Neural progenitor cell (in vitro differentiated cells): ENCODE measurements around the gene RASD1. TPM values are rescaled to one million over a fixed set of nuclear protein-coding genes. Genes with fewer than 3 reads are reported as not detected.

Source experiments
- DNase-seq: peaks from one replicate; pipeline ENCODE4 v3.0.0-alpha.2; 2016; ENCODE audit warnings: low spot score
- H2AFZ ChIP-seq: fragments of 200-600 bp; sonication (generic); replicated peaks from 2 replicates; pipeline ENCODE4 v1.6.1; 2016; ENCODE audit warnings: antibody characterized with exemption
- H3F3A ChIP-seq: fragments of 200-600 bp; sonication (generic); 2 replicates; pipeline ENCODE4 v1.6.1; 2016; ENCODE audit warnings: antibody characterized with exemption, low read depth
- H3K27ac ChIP-seq: fragments of 200-600 bp; sonication (generic); 2 replicates; pipeline ENCODE4 v1.5.1; 2016; ENCODE audit warnings: mild to moderate bottlenecking
- H3K27me3 ChIP-seq: fragments of 200-600 bp; sonication (generic); 2 replicates; pipeline ENCODE4 v1.6.1; 2016; ENCODE audit warnings: mild to moderate bottlenecking, moderate library complexity
- H3K36me3 ChIP-seq: fragments of 200-600 bp; sonication (generic); 2 replicates; pipeline ENCODE4 v1.5.1; 2016
- H3K4me1 ChIP-seq: fragments of 200-600 bp; sonication (generic); 2 replicates; pipeline ENCODE4 v1.6.1; 2016; ENCODE audit warnings: mixed run types
- H3K4me2 ChIP-seq: fragments of 200-600 bp; sonication (generic); 2 replicates; pipeline ENCODE4 v1.6.1; 2016
- H3K4me3 ChIP-seq: fragments of 200-600 bp; sonication (generic); 2 replicates; pipeline ENCODE4 v1.5.1; 2016
- H3K79me2 ChIP-seq: fragments of 200-600 bp; sonication (generic); 2 replicates; pipeline ENCODE4 v1.6.1; 2016; ENCODE audit warnings: low read depth
- H3K9ac ChIP-seq: fragments of 200-600 bp; sonication (generic); 2 replicates; pipeline ENCODE4 v1.6.1; 2016
- H3K9me3 ChIP-seq: fragments of 200-600 bp; sonication (generic); 2 replicates; pipeline ENCODE4 v1.5.1; 2016; ENCODE audit warnings: low read depth
- H4K20me1 ChIP-seq: fragments of 200-600 bp; sonication (generic); 2 replicates; pipeline ENCODE4 v1.6.1; 2016; ENCODE audit warnings: low read depth
- H3K27ac Mint-ChIP-seq: 3 replicates; pipeline ENCODE4 v1.8.0; 2021; ENCODE audit warnings: mixed read lengths
- H3K27me3 Mint-ChIP-seq: 2 replicates; pipeline ENCODE4 v1.8.0; 2022; ENCODE audit warnings: low read depth, mild to moderate bottlenecking, inconsistent platforms, moderate library complexity, mixed read lengths; ENCODE audit not compliant: insufficient read depth
- H3K36me3 Mint-ChIP-seq: 3 replicates; pipeline ENCODE4 v1.8.0; 2021; ENCODE audit warnings: mixed read lengths
- H3K4me1 Mint-ChIP-seq: 3 replicates; pipeline ENCODE4 v1.8.0; 2021; ENCODE audit warnings: mixed read lengths
- H3K4me3 Mint-ChIP-seq: 3 replicates; pipeline ENCODE4 v1.8.0; 2021; ENCODE audit warnings: mild to moderate bottlenecking, moderate library complexity, mixed read lengths
- H3K9me3 Mint-ChIP-seq: 3 replicates; pipeline ENCODE4 v1.8.0; 2020; ENCODE audit warnings: mixed read lengths
- EZH2 ChIP-seq: fragments of 200-600 bp; sonication (generic); IDR thresholded peaks from 2 replicates; pipeline ENCODE4 v1.6.1; 2017; ENCODE audit warnings: antibody characterized with exemption, mild to moderate bottlenecking, moderate library complexity
- EZH2phosphoT487 ChIP-seq: fragments of 200-600 bp; sonication (generic); IDR thresholded peaks from 2 replicates; pipeline ENCODE4 v1.6.1; 2017; ENCODE audit warnings: antibody characterized with exemption
- total RNA-seq: library from RNA; depleted of rRNA; stranded (reverse); fragments of >200 nt; gene quantifications from 2 replicates; pipeline ENCODE4 v1.2.3, GENCODE V29; 2015; ENCODE audit warnings: low replicate concordance
- TF ChIP-seq, protein P1 (sequence below): fragments of 200-600 bp; sonication (generic); IDR thresholded peaks from 2 replicates; pipeline ENCODE4 v1.5.1; 2017; ENCODE audit warnings: antibody characterized with exemption, mild to moderate bottlenecking

RASD1 gene
- total RNA-seq, 1 donor from 2014 or later, result 0.88 TPM

DNA sequence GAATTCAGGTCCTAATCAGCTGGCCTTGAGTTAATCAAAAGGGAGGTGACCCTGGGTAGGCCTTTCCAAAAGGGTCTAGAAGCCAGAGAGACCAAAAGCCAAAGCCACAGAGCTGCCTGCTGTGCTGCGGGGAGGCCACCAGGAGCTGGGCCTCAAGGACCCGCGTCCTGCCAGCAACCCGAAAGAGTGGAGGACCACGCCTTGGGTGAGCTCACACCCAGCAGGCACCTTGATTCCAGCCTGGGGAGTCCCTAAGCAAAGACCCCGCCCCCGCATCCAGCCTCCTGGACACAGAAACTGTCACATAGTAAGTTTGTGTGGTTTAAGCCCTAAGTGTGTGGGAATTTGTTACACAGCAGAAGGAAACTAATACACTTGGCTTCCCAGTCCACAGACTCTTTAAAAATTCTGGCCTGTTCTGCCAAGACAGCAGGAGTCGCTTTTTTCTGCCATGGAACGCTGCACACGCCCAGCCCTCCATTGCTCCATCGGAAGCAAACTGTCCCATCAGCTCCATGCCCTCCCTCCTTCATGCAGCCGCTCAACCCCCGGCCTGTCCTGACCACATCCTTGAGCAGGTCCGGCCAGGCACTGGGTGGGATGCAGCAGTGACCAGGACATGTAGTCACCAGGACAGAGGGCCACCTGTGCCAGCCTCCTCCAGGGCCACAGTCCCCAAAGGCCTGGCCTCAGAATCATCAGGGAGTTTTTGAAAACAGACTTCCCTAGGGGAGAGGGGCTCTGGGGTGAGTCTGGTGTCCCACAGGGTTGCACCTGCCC lies 20.9 kb upstream of the RASD1 start:
- Histone ChIP-seq H3K79me2 (no peaks in the 10 kb centered on the region), H4K20me1 (peaks cover 4% of the 10 kb centered on the region), H3K27me3 (no peaks in the 10 kb centered on the region), H3K9me3 (no peaks in the 10 kb centered on the region), H2AFZ (no peak overlapping the region), H3K4me2 (no peak overlapping the region), H3K4me1 (peaks cover 11% of the 10 kb centered on the region), H3K4me3 (no peak overlapping the region), H3K36me3 (no peaks in the 10 kb centered on the region), H3K27ac (no peak overlapping the region), H3F3A (no peaks in the 10 kb centered on the region), H3K9ac (no peak overlapping the region)
- Mint-ChIP-seq H3K9me3 (no peaks in the 10 kb centered on the region), H3K4me3 (no peak overlapping the region), H3K27ac (no peak overlapping the region), H3K4me1 (peaks cover 28% of the 10 kb centered on the region), H3K27me3 (peaks cover 1% of the 10 kb centered on the region), H3K36me3 (no peaks in the 10 kb centered on the region)
- DNase-seq, result no peak
- no peak for TF ChIP-seq EZH2
- no peak for TF ChIP-seq EZH2phosphoT487
- TF ChIP-seq, protein P1, sequence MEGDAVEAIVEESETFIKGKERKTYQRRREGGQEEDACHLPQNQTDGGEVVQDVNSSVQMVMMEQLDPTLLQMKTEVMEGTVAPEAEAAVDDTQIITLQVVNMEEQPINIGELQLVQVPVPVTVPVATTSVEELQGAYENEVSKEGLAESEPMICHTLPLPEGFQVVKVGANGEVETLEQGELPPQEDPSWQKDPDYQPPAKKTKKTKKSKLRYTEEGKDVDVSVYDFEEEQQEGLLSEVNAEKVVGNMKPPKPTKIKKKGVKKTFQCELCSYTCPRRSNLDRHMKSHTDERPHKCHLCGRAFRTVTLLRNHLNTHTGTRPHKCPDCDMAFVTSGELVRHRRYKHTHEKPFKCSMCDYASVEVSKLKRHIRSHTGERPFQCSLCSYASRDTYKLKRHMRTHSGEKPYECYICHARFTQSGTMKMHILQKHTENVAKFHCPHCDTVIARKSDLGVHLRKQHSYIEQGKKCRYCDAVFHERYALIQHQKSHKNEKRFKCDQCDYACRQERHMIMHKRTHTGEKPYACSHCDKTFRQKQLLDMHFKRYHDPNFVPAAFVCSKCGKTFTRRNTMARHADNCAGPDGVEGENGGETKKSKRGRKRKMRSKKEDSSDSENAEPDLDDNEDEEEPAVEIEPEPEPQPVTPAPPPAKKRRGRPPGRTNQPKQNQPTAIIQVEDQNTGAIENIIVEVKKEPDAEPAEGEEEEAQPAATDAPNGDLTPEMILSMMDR, result no peak

GRCh38 chr17:17515934-17516930 lies 20.0 kb upstream of the RASD1 start:
- H3K27ac Mint-ChIP-seq, result peak overlapping the region; percentile 47
- H3K4me3 Mint-ChIP-seq, result no peak overlapping the region
- H3K9ac ChIP-seq, result no peak overlapping the region
- no peak for DNase-seq
- no peak overlapping the region for H2AFZ ChIP-seq
- H3K27ac ChIP-seq, result no peak overlapping the region
- no peaks in the 10 kb centered on the region for H3K9me3 Mint-ChIP-seq
- H3K27me3 ChIP-seq, result no peaks in the 10 kb centered on the region
- peaks cover 26% of the 10 kb centered on the region for H3K4me1 Mint-ChIP-seq
- no peaks in the 10 kb centered on the region for H3K79me2 ChIP-seq
- H3F3A ChIP-seq, result no peaks in the 10 kb centered on the region
- peaks cover 8% of the 10 kb centered on the region for H3K4me1 ChIP-seq
- H3K27me3 Mint-ChIP-seq, result no peaks in the 10 kb centered on the region
- H3K36me3 ChIP-seq, result no peaks in the 10 kb centered on the region
- H3K4me2 ChIP-seq, result no peak overlapping the region
- no peak overlapping the region for H3K4me3 ChIP-seq
- H4K20me1 ChIP-seq, result peaks cover 4% of the 10 kb centered on the region
- H3K36me3 Mint-ChIP-seq, result no peaks in the 10 kb centered on the region
- H3K9me3 ChIP-seq, result no peaks in the 10 kb centered on the region
- no peak for TF ChIP-seq EZH2phosphoT487
- TF ChIP-seq EZH2, result no peak
- TF ChIP-seq, protein P1, result no peak

DNA sequence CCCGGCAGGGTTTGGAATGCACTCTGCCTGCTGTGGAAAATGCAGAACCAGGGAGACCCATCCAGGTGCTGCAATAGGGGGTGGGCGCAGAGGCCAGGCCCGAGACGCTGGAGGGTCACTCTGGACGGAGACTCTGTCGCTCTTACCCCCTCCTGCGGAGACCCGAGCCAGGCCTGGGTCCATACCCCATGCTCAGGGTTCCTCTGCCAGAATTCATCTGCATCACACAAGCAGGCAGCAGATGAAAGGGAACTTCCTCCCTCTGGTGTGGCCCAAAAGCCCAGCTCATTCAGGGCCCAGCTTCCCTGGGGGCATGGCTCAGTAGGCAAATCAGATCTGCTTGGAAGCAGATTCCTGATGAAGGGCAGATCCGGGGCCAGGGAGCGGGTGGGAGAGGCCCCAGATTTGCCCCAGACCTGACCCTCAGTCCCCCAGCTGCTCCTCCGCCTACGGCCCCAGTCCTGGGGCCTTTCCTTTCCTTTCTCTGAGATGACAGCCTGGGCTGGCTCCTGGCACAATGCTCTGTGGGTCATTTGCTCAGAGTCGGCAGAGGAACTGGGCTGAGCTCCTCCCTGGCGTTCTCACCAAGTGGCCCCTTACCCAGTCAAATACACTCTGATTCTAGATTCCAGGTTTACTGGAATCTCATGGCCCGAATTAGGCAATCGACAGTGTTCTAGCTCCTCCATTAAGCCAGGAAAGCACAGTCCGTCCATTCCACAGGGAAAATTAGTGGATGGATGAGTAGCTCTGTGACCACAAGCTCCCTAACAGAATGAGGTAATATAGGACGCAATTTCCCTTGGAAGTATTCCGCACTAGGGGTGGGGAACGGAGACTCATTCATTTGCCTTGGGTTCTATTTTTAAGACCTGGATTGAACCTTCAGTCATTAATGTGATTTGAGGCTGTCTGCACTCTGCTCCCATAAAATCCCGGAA lies 19.1 kb upstream of the RASD1 start:
- Mint-ChIP-seq H3K4me3 (no peak overlapping the region), H3K36me3 (no peaks in the 10 kb centered on the region), H3K4me1 (peaks cover 26% of the 10 kb centered on the region), H3K27ac (peak overlapping the region; percentile 83), H3K9me3 (no peaks in the 10 kb centered on the region), H3K27me3 (no peaks in the 10 kb centered on the region)
- Histone ChIP-seq H3F3A (no peaks in the 10 kb centered on the region), H3K36me3 (no peaks in the 10 kb centered on the region), H2AFZ (no peak overlapping the region), H3K27me3 (no peaks in the 10 kb centered on the region), H3K27ac (no peak overlapping the region), H3K79me2 (no peaks in the 10 kb centered on the region), H3K4me3 (no peak overlapping the region), H3K4me2 (peak overlapping the region; percentile 25), H4K20me1 (peaks cover 4% of the 10 kb centered on the region), H3K4me1 (peaks cover 8% of the 10 kb centered on the region), H3K9ac (no peak overlapping the region), H3K9me3 (no peaks in the 10 kb centered on the region)
- DNase-seq, result peak; percentile 49
- TF ChIP-seq, protein P1, result no peak
- no peak for TF ChIP-seq EZH2
- no peak for TF ChIP-seq EZH2phosphoT487
